Femur (tissue), 1 donor: ENCODE measurements around the gene SLC5A6.
"Not testable (repeated sequence)": the region's sequence is repeated elsewhere in the genome, so short reads cannot be mapped to it uniquely, and the experiment has no call there.

Experiments
- DNase-seq: peaks from one replicate; pipeline ENCODE4 v3.0.0-alpha.2; 2017

Gene SLC5A6

DNA sequence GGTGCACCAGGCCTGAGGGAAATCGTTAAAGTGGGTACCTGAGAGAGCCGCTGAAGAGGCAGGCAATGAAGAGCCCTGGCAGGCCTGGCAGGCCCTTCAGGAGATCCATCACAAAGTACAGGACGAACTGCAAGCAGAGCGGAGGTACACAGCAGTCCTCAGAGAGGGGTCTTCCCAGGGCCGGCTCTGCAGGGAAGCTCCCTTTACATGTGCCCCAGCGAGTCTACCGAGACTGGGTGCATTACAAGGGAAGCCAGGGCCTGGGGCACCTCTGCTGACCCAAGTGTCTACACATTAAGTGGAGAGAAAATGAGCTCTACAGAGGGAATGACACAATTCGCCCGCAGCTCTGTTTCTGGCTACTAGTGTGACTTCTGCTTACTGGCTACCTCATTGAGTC, 8.3 kb downstream of the SLC5A6 start:
- DNase-seq = no peak

DNA sequence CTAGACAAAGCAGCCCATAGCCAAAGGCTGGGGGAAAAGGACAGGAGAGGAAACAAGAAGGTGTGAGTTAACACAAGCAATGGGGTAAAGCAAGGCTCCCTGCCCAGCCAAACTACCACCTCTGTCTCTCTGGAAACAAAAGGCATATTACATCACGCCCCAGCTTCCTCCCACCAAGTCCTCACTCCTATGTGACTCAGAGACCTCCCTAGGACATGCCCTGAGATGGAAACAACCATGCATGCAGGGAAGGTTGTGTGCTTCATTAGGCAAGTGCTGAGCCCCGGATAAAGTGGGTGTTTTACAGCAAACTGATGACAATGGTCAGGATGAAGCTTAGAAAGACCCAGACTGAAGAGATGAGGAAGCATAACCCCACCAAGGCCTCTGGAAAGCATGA, 9.2 kb downstream of the SLC5A6 start:
- DNase-seq = no peak

DNA sequence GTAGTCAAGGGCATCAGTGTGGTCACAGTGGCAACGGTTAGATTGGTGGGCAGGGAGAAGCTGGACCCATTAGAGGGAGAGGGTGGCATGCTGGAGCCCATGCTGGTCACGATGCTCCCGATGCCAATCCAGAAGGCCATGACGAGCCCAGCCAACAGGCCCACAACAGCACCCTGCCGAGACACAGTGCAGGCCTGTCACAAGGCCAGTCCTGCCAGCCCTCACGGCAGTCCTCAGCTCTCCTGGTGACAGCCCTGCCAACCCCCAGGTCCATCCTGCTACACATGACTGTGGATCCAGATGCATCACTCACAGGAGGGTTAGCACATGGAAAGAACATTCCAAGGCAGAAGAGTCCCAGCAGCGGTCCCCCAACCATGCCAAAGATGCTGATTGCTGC, 10.4 kb downstream of the SLC5A6 start:
- DNase-seq = no peak

DNA sequence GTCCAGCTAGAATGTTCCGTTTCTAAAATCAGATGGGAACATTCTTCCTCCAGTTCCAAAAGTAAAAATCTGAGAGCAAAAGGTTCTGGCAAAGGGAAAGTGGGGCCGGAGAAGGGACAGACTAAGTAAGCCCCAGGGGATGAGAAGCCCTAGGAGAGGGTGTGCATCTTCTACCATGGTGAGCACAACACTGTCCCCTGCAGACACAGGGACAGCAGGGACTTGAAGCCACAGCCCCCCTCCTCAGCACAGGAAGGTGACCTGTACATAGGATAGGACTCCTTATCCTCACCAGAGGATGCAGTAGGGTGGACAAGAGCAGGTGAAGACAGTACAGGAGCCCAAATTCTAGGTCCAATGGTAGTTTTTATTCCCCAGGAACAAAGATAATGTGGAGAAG, 12.8 kb downstream of the SLC5A6 start:
- no peak for DNase-seq

DNA sequence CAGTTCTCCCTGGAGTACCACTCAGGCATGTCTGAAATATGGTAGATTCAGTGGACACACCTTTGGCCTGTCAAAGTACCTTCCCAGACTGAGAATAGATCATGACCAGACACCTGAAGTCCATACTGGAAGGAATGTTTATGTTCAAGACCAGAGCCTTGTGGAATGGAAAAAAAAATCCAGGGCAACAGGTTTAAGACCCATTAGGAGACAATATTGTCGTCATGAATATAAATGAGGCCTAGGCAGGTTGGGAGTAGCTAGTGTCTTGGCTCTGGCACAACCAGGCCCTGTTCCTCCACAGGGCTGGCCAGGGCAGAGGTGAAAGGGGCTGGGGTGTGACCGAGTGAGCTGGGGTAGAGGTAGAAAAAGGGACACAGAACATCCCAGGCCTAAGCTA, 13.4 kb downstream of the SLC5A6 start:
- DNase-seq = no peak

DNA sequence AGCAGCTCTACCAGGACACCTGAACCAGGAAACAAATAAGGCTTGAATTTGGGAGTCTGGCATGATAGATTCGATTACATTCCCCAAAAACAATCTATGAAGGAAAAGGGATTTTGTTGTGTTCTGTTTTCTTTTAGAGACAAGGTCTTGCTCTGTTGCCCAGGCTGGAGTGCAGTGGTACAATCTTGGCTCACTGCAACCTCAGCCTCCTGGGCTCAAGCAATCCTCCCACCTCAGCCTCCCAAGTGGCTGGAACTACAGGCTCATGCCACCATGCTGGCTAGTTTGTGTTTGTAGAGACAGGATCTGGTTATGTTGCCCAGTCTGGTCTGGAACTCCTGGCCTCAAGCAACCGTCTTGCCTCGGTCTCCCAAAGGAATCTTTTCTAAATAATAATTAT, 14.0 kb downstream of the SLC5A6 start:
- DNase-seq = not testable (repeated sequence)

DNA sequence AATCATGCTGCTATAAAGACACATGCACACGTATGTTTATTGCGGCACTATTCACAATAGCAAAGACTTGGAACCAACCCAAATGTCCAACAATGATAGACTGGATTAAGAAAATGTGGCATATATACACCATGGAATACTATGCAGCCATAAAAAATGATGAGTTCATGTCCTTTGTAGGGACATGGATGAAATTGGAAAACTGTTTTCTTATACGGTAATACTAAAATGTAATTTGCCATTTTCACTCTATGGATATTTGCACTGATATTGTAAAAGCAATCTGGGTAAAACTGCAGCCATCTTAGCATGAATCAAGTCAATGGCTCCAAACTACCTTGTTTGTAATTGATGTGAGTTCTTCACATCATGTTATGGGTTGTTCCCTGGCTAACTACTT, 16.3 kb downstream of the SLC5A6 start:
- not testable (repeated sequence) for DNase-seq

DNA sequence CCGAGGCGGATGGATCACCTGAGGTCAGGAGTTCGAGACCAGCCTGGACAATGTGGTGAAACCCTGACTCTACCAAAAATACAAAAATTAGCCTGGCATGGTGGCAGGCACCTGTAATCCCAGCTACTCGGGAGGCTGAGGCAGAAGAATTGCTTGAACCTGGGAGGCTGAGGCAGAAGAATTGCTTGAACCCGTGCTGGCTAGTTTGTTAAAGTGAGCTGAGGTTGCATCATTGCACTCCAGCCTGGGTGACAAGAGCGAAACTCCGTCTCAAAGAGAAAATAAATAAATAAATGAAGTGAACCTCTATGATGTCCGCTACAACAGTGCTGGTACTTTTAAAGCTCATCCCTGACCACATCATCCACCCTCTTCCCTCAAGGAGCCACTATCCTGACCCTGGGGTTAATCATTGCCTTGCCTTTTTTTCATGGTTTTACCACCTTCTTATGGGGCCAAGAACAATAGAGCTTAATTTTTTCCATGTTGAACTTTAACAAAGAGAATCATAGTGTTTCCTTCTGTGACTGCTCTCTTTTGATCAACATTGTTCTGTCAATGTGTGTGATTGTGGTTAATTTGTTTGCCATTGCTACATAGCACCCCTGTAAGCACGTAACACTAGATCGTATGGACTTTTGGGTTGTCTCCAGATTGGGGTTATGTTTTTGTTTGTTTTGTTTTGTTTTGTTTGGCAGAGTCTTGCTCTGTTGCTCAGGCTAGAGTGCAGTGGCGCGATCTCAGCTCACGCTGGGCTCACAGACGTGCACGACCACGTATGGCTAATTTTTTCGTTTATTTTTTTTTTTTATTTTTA, 17.3 kb downstream of the SLC5A6 start:
- DNase-seq = no peak

DNA sequence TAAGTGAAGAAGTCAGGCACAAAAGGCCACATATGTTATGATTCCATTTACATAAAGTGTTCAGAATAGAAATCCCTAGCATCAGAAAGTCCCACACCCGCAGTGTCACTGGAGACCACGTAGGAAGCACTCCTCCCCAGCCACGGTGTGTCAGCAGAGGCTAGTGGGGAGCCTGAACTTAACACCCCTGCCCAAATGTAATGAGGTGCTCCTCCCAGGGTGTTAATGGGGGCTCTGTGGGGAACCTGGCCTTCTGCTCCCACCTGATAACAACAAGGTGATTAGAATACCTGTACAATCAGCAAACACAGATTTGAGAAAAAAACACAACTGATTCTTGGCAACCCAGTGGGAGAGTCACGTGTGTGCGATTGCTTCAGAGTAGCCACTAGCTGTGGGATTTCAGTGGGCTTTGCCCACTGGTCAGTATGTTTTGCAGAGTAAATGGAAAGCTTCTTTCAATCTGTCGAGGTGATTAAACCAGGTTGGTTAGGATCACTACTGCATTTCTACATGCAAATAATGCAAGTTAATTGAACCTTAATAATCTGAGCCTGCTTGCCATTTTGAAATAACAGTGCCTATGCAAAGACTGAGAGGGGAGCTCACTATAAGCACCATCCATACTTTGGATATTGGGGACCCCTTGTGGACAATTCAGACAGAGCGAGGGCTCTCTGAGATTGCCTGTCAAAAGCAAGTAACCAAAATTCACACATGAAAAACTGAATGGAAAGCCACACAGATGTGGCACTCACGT, 20.8 kb downstream of the SLC5A6 start:
- peak; percentile 66 for DNase-seq

DNA sequence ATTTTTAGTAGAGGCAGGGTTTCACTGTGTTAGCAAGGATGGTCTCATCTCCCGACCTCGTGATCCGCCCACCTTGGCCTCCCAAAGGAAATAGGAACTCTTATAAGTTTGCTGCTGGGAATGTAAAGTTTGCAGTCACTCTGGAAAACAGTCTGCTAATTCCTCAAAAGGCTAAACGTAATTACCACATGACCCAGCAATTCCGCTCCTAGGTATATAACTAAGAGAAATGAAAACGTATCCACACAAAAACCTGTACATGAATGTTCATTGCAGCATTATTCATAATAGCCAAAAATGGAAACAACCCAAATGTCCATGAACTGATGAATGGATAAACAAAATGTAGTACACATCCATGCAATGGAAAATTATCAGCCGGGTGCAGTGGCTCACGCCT, 22.1 kb downstream of the SLC5A6 start:
- DNase-seq = no peak

DNA sequence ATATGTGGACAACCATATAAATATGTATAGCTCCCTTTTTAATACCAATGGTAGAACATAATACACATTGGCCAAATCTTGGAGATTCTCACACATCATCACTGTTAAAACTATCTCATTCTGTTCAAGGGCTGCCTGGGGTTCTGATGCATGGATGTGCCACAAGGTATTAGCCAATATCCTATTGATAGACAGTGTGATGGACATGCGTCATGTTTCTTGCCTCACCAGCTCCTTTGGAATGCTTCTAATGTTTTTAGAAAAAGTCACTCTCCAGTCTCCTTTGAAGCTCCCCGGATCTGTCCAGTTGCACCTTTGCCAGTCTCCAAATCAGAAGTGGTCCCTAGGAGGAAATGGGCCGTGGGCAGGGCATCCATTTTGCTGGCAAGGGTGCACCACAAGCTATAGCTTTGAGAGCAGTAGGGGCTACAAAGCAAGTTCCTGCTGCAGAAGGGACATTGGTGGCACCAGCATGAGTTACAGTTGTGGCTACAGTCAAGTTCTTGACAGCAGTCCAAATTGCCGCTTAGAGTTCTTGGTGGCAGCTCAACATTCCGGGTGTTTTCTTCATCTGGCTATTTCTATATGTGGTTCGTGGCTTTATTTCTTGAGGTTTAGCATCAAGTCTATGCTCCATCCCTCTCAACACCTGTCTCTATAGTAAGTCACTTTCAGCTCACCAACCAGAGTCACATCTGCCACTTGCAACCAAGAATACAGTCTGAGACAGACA, 25.3 kb downstream of the SLC5A6 start:
- DNase-seq = no peak

DNA sequence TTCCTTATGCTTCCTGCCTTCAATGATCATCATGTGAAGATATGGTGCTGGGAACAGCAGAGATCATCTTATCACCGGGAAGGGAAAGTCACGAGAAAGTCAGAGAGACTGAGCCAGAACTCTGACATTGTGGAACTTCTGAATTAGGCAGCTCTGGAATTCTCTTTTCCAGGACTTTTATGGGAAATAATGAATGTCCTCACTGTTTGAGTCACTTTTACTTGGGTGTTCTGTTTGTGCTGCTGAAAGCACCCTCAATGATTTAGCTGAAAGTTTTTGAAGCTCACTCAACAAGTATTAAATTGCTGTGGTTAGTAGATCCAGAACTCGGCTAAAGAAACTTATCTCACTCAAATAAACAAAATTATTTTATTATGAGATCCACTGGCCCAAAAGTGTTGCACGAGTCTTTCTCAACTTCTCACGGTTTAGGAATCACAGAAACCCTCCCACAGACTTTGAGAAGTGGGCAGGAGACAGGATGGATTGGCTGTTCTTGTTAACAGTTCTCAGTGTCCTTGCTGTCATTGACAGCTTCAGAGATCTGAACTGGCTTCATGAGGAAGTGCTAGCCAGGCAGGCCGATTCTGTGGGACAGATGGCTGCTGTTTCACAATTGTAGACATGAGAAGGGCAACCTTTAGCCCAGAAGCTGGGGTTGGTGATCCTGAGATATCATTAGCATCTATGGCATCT, 26.6 kb downstream of the SLC5A6 start:
- no peak for DNase-seq

DNA sequence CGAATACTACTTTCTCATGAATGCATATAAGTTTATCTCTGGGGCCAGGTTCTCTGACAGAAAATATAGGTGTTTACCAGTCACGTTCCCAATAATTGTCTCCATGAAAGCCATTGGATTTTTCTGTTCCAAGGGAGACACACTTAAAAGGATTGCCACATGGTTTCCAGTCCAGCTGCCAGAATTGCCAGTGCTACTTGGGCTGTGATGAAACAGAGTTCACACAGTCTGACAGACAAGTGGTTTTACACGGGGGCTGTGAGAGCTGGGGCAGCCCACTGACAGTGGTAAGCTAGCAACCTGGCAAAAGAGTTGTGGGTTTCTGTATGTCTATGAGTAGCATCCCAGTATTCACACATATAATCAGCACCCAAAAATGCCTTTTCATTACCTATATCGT, 28.0 kb downstream of the SLC5A6 start:
- DNase-seq = no peak

DNA sequence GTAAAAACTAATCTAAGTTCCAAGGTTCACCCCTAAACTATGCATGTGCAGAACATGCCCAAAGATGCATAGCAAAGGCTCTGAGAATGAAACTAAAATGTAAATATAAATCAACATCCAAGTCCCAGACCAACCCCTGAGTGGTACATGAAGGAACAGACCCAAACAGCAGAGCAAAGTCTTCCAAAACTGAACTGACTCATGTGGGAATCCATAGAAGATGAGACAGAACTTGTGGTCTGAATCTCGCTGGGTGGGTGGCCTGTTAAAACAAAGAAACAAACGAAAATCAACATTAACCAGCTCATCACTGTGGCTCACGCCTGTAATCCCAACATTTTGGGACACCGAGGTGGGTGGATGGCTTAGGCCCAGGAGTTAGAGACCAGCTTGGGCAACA, 29.7 kb downstream of the SLC5A6 start:
- no peak for DNase-seq

DNA sequence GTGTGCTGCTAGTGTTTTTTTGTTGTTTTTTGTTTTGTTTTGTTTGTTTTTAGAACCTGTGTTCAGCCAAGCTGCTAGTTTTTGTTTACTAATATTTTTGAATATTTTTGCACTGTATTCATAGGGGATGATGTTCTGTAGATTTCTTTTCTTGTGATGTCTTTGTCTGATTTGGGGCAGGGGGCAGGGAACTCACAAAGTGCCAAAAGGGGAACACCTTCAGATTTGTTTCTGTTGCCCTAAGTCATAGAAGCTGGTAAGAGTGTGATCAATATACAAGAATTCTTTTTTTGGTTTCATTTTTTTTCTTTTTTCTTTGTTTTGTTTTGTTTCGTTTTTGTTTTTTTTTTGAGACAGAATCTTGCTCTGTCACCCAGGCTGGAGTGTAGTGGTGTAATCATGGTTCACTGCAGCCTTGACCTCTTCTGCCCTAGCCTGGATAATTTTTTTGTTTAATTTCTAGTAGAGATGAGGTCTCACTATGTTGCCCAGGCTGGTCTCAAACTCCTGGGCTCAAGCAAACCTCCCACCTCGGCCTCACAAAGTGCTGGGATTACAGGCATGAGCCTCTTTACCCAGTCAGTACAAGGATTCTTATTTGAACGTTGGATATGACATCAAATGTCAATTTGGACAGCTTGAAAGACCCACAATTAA, 32.6 kb downstream of the SLC5A6 start:
- DNase-seq = no peak

DNA sequence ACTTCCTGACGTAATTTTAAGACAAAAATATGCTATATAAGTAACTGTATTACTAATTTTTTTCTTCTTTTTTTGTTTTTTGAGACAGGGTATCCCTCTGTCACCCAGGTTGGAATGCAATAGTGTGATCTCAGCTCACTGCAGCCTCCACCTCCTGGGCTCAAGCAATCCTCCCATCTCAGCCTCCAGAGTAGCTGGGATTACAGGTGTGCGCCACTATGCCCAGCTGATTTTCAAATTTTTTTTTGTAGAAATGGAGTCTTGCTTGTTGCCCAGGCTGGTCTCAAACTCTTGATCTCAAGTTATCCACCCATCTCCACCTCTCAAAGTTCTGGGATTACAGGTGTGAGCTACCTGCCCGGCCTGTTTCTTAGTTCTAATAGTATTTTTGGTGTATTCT, 33.6 kb downstream of the SLC5A6 start:
- no peak for DNase-seq

DNA sequence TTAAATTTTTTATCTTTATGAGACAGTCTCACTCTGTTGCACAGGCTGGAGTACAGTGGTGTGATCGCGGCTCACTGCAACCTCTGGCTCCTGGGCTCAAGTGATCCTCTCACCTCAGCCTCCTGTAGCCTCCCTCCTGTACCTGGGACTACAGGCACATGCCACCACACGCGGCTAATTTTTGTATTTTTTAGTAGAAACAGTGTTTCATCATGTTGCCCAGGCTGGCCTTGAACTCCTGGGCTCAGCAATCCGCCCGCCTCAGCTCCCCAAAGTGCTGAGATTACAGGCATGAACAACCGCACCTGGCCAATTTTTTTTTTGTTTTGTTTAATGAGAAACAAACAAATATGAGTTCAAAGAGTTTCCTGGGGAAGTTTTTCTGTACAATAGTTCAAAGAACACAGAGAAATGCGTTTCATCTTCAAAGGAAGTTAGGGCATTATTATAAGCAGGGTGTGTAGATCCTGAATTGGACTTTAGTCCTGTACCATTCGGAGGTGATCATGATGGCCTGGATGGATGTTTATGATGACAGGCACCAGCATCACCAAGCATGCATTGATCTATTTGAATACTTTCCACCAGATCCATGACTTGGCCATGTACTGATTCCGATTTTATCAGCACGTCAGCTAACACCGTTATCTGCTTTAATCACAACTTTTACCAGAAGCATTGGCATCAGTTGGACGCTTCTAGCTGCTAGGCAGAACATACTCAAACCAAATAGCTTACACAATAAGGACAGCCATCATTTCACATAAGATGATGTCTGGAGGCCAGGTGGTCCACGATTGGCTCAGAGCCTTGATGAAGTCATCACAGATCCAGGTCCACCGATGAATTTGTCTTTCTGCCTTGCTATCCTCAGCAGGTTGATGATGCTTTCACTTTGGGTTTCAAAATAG, 34.4 kb downstream of the SLC5A6 start:
- no peak for DNase-seq

DNA sequence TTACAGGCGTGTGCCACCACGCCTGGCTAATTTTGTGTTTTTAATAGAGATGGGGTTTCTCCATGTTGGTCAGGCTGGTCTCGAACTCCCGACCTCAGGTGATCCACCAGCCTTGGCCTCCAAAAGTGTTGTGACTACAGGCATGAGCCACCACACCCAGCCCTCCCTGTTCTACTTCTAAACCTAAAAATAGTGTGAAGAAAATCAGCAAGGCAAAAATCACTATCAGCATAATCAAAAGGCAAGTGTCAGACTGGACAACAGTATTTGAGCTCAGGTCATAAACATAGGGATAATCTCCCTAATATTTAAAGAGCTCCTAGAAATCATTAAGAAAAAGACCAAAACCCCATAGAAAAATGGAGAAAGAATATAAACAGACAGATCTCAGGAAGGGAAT, 36.3 kb downstream of the SLC5A6 start:
- not testable (repeated sequence) for DNase-seq

DNA sequence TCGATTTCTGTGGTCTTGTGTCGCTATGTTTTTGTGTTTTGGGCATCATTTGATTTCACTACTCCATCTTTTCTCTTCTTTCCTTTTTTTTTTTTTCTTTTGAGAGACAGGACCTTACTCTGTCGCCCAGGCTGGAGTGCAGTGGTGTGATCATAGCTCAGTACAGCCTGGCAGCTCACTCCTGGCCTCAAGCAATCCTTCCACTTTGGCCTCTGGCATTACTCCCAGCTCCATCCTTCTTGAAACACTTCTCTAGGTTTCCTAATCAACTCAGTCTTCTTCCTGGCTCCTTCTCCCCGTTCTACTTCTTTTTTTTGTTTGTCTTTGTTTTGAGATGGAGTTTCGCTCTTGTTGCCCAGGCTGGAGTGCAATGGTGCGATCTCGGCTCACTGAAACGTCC, 36.7 kb downstream of the SLC5A6 start:
- no peak for DNase-seq

DNA sequence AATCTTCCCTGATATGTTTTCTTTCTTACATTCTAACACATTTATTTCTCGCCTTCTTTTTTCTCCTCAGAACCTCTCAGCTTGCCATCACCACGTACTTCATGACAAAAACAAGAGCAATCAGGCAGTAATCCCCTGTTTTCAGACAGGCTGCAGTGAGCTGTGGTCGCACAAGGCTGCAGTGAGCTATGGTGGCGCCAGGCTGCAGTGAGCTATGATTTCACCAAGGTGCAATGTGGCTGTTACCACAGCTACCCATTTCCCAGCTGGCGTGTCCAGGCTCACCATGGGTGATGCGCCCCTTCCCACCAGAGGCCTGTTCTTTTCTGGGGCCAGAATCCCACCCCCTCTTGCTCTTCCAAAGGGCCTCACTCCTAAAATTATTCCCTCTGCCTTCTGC, 37.4 kb downstream of the SLC5A6 start:
- DNase-seq = no peak

DNA sequence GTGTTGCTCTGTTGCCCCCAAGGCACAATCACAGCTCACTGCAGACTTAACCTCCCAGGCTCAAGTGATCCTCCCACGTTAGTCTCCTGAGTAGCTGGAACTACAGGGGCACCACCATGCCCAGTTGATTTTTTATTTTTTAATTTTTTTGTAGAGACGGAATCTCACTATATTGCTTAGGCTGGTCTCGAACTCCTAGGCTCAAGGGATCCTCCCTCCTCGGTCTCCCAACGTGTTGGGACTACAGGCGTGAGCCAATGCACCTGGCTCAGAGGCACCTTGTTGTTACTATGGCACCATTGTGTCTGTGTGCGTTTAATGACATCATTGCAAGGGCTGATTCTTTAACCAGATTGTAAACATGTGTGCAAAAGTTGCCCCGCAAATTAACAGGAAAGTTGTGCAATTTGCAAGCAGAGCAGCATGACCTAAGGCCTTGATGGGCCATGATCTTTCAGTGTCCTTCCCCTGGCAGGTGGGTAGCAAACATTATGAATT, 40.7 kb downstream of the SLC5A6 start:
- no peak for DNase-seq
